Transverse colon (tissue), 4 donors: ENCODE measurements around the gene TMEM52. TPM values are rescaled to one million over a fixed set of nuclear protein-coding genes. Genes with fewer than 3 reads are reported as not detected.

Experiments
- DNase-seq: peaks from one replicate; pipeline ENCODE4 v3.0.0-alpha.2; 2019
- H3K27ac ChIP-seq, 4 donors: fragments of 200-600 bp; sonication (generic); 2 replicates each; pipeline ENCODE4 v1.5.1; 2016 to 2018; ENCODE audit warnings: inconsistent platforms in 4 of 4
- H3K27me3 ChIP-seq: fragments of 200-600 bp; sonication (generic); 2 replicates; pipeline ENCODE4 v1.5.1; 2017; ENCODE audit warnings: inconsistent platforms
- H3K36me3 ChIP-seq, 4 donors: fragments of 200-600 bp; sonication (generic); 2 replicates each; pipeline ENCODE4 v1.5.1; 2017 to 2019; ENCODE audit warnings: inconsistent platforms in 4 of 4
- H3K4me1 ChIP-seq, 4 donors: fragments of 200-600 bp; sonication (generic); 2 replicates each; pipeline ENCODE4 v1.5.1; 2017 to 2020; ENCODE audit warnings: inconsistent platforms in 4 of 4
- H3K4me3 ChIP-seq, 4 donors: fragments of 200-600 bp; sonication (generic); 1 replicate in 1 of 4; 2 replicates in 3 of 4; pipeline versions ENCODE4 v1.5.1 to v1.6.1; 2017 to 2019; ENCODE audit warnings: inconsistent platforms in 4 of 4
- H3K9me3 ChIP-seq, 2 donors: fragments of 200-600 bp; sonication (generic); 2 replicates each; pipeline ENCODE4 v1.5.1; 2017 to 2019; ENCODE audit warnings: inconsistent platforms in 2 of 2
- CTCF ChIP-seq, 5 experiments: fragments of 200-600 bp in 3 of 5; fragments of 450-650 bp in 2 of 5; sonication (generic) in 3 of 5; IDR thresholded peaks; 1 replicate in 2 of 5; 2 replicates in 3 of 5; pipeline ENCODE4 v1.5.1; 2016 to 2017; ENCODE audit warnings: antibody characterized with exemption in 5 of 5, inconsistent platforms in 3 of 5, mild to moderate bottlenecking in 2 of 5, moderate library complexity in 1 of 5
- EP300 ChIP-seq: sonication (generic); formaldehyde crosslinking; IDR thresholded peaks from one replicate; pipeline ENCODE4 v1.6.1; 2017; ENCODE audit warnings: antibody characterized with exemption, low read depth
- POLR2A ChIP-seq: fragments of 450-650 bp; IDR thresholded peaks from one replicate; pipeline ENCODE4 v1.6.1; 2016; ENCODE audit warnings: antibody characterized with exemption, mild to moderate bottlenecking, moderate library complexity
- POLR2AphosphoS5 ChIP-seq, 3 donors: sonication (generic); formaldehyde crosslinking; IDR thresholded peaks; one replicate each; pipeline ENCODE4 v1.6.1; 2016; ENCODE audit warnings: antibody characterized with exemption in 3 of 3
- WGBS, 2 donors: methylation state at CpG; one replicate each; pipeline ENCODE4 v1.1.5; 2018; ENCODE audit warnings: low coverage in 1 of 2; 5-methylcytosine and 5-hydroxymethylcytosine counted together
- in situ Hi-C, 4 donors: fragments of 200-750 bp; cut with MboI; loops; one replicate each; pipeline versions ENCODE4 v1.15.0 to v1.15.1; 2017; ENCODE audit warnings: low sequenced_read_pairs in 3 of 4, low pct_ligation_motif_present in 1 of 4, low pct_unique_long_range_greater_than_20kb in 1 of 4
- intact Hi-C: fragments of 100-400 bp; cut with DNase I; formaldehyde crosslinking; loops from one replicate; pipeline ENCODE4 v1.15.1; 2023; ENCODE audit warnings: low total_unique reads
- total RNA-seq, 4 donors: library from RNA; depleted of rRNA; stranded (reverse); fragments of >200 nt; gene quantifications; one replicate each; pipeline ENCODE4 v1.1.0, GENCODE V29; 2016

The TMEM52 gene
- total RNA-seq, 4 donors from 2014 or later: 5.2 to 9.5 (median 5.3) TPM; not detected in 1

- Histone ChIP-seq H3K27me3 (no peaks in the 10 kb centered on the region), H3K4me1 (peaks cover 15 to 27% (median 24%) of the 10 kb centered on the region in 4 donors), H3K9me3 (no peaks in the 10 kb centered on the region), H3K27ac (peak overlapping the region in 1 of 4 donors; percentile 59), H3K4me3 (no peak overlapping the region), H3K36me3 (no peaks in the 10 kb centered on the region)
- DNase-seq: no peak
- in situ Hi-C loops: no loop called here
- no peak for TF ChIP-seq POLR2A
- TF ChIP-seq CTCF (IDR thresholded peaks at IDR 0.05): no peak
- TF ChIP-seq EP300: no peak
- no peak for TF ChIP-seq POLR2AphosphoS5 (IDR thresholded peaks at IDR 0.05)
- intact Hi-C loops: no loop called here
- WGBS, 2 donors: 73% methylated on average over 6 of the region's 6 CpGs; no CpG with 5 or more reads in 1 of the 2 donors
Measured at GRCh38 chr1:1922702-1922955, 3.5 kb upstream of the TMEM52 start.

GRCh38 chr1:1921901-1922701 lies 3.0 kb upstream of the TMEM52 start:
- intact Hi-C loops: no loop called here

GRCh38 chr1:1921459-1921862 lies 2.4 kb upstream of the TMEM52 start:
- peaks cover 15 to 27% (median 24%) of the 10 kb centered on the region in 4 donors for H3K4me1 ChIP-seq
- no peaks in the 10 kb centered on the region for H3K27me3 ChIP-seq
- 71% methylated on average over 2 of the region's 6 CpGs; no CpG with 5 or more reads in 1 of the 2 donors for WGBS, 2 donors
- no peaks in the 10 kb centered on the region for H3K9me3 ChIP-seq
- H3K27ac ChIP-seq: no peak overlapping the region
- no peak for TF ChIP-seq POLR2A
- TF ChIP-seq POLR2AphosphoS5 (IDR thresholded peaks at IDR 0.05): no peak
- TF ChIP-seq CTCF (IDR thresholded peaks at IDR 0.05): no peak
- TF ChIP-seq EP300: no peak
- peak; percentile 11 for DNase-seq
- in situ Hi-C loops (no loop called here), intact Hi-C loops (no loop called here)
- H3K4me3 ChIP-seq: no peak overlapping the region
- H3K36me3 ChIP-seq: no peaks in the 10 kb centered on the region

More at GRCh38 chr1:1921901-1922701, 3.0 kb upstream of the TMEM52 start:
- Histone ChIP-seq H3K27ac (no peak overlapping the region), H3K36me3 (no peaks in the 10 kb centered on the region), H3K4me3 (no peak overlapping the region), H3K4me1 (peaks cover 15 to 27% (median 24%) of the 10 kb centered on the region in 4 donors), H3K27me3 (no peaks in the 10 kb centered on the region), H3K9me3 (no peaks in the 10 kb centered on the region)
- DNase-seq: peak; percentile 8
- no peak for TF ChIP-seq EP300
- TF ChIP-seq POLR2AphosphoS5 (IDR thresholded peaks at IDR 0.05): no peak
- no peak for TF ChIP-seq CTCF (IDR thresholded peaks at IDR 0.05)
- no peak for TF ChIP-seq POLR2A
- in situ Hi-C loops: no loop called here
- WGBS, 2 donors: 86% methylated on average over 16 of the region's 16 CpGs; no CpG with 5 or more reads in 1 of the 2 donors

GRCh38 chr1:1920608-1921458 lies 1.8 kb upstream of the TMEM52 start:
- in situ Hi-C loops: no loop called here
- no peaks in the 10 kb centered on the region for H3K9me3 ChIP-seq
- no peak overlapping the region for H3K4me3 ChIP-seq
- intact Hi-C loops: no loop called here
- no peak overlapping the region for H3K27ac ChIP-seq
- 88% methylated on average over 24 of the region's 27 CpGs; no CpG with 5 or more reads in 1 of the 2 donors for WGBS, 2 donors
- TF ChIP-seq POLR2AphosphoS5 (IDR thresholded peaks at IDR 0.05) (no peak), CTCF (IDR thresholded peaks at IDR 0.05) (no peak), EP300 (no peak), POLR2A (no peak)
- peak; percentile 13 for DNase-seq
- H3K4me1 ChIP-seq: peaks cover 15 to 33% (median 27%) of the 10 kb centered on the region in 4 donors
- H3K27me3 ChIP-seq: no peaks in the 10 kb centered on the region
- no peaks in the 10 kb centered on the region for H3K36me3 ChIP-seq
